Activated naive CD8-positive, alpha-beta T cell treated with anti-CD3 and anti-CD28 coated beads, Interleukin-2, amount 10 ng/mL, durations not matched to agents 7 days and 5 days (primary cell): Measurements from ENCODE around the gene ZHX3. TPM values are rescaled to one million over a fixed set of nuclear protein-coding genes. Genes with fewer than 3 reads are reported as not detected.

Experiments
- ATAC-seq: fragments of 150-1000 bp; cut with Tn5 transposase; one replicate; pipeline ENCODE4 v1.10.0; 2021; ENCODE audit warnings: low read depth, moderate library complexity
- POLR2A ChIA-PET: fragments of 350-600 bp; sonication (Branson Sonifier 250); formaldehyde crosslinking; loops from one replicate; lab custom pipeline; 2021; ENCODE audit warnings: antibody characterized with exemption; lab: Charles Lee
- DNase-seq: peaks from one replicate; pipeline ENCODE4 v3.0.0; 2021
- H3K27ac Mint-ChIP-seq: one replicate; pipeline ENCODE4 v1.8.0; 2022; ENCODE audit warnings: mild to moderate bottlenecking, mixed read lengths
- H3K27me3 Mint-ChIP-seq: one replicate; pipeline ENCODE4 v1.8.0; 2022; ENCODE audit warnings: mild to moderate bottlenecking, moderate library complexity, mixed read lengths
- H3K36me3 Mint-ChIP-seq: one replicate; pipeline ENCODE4 v1.8.0; 2021; ENCODE audit warnings: mild to moderate bottlenecking, mixed read lengths
- H3K4me1 Mint-ChIP-seq: one replicate; pipeline ENCODE4 v1.8.0; 2021; ENCODE audit warnings: mixed read lengths
- H3K4me3 Mint-ChIP-seq: one replicate; pipeline ENCODE4 v1.8.0; 2022; ENCODE audit warnings: mild to moderate bottlenecking, moderate library complexity, mixed read lengths
- H3K9me3 Mint-ChIP-seq: one replicate; pipeline ENCODE4 v1.8.0; 2021; ENCODE audit warnings: mixed read lengths
- total RNA-seq, 2 experiments: library from RNA; stranded (reverse); gene quantifications; one replicate each; pipeline ENCODE4 v1.2.3, GENCODE V29; 2021

ZHX3 gene
- total RNA-seq, 2 experiments from 2014 or later, result 12.3 to 17.1 TPM

GRCh38 chr20:41334443-41335421, 17.2 kb upstream of the ZHX3 start:
- Mint-ChIP-seq H3K36me3 (no peaks in the 10 kb centered on the region), H3K27ac (no peak overlapping the region), H3K4me1 (peaks cover 10% of the 10 kb centered on the region), H3K4me3 (no peak overlapping the region), H3K27me3 (peaks cover 9% of the 10 kb centered on the region), H3K9me3 (no peaks in the 10 kb centered on the region)
- POLR2A ChIA-PET, result no interaction called here
- DNase-seq (no peak), ATAC-seq (no peak)

GRCh38 chr20:41334036-41334435, 16.5 kb upstream of the ZHX3 start:
- POLR2A ChIA-PET, result no interaction called here
- Mint-ChIP-seq H3K27ac (no peak overlapping the region), H3K9me3 (no peaks in the 10 kb centered on the region), H3K27me3 (peaks cover 9% of the 10 kb centered on the region), H3K4me3 (no peak overlapping the region), H3K4me1 (peaks cover 17% of the 10 kb centered on the region), H3K36me3 (no peaks in the 10 kb centered on the region)
- ATAC-seq, result no peak
- no peak for DNase-seq

- DNase-seq (no peak), ATAC-seq (no peak)
- Mint-ChIP-seq H3K9me3 (no peaks in the 10 kb centered on the region), H3K36me3 (no peaks in the 10 kb centered on the region), H3K27ac (no peak overlapping the region), H3K27me3 (peaks cover 6% of the 10 kb centered on the region), H3K4me3 (no peak overlapping the region), H3K4me1 (peaks cover 20% of the 10 kb centered on the region)
- POLR2A ChIA-PET, result no interaction called here
These were observed 14.2 kb upstream of the ZHX3 start for GRCh38 chr20:41331731-41332130.

- no peak for DNase-seq
- H3K36me3 Mint-ChIP-seq, result no peaks in the 10 kb centered on the region
- H3K4me1 Mint-ChIP-seq, result peaks cover 20% of the 10 kb centered on the region
- POLR2A ChIA-PET, result no interaction called here
- no peak for ATAC-seq
- H3K9me3 Mint-ChIP-seq, result no peaks in the 10 kb centered on the region
- no peak overlapping the region for H3K27ac Mint-ChIP-seq
- H3K27me3 Mint-ChIP-seq, result peaks cover 3% of the 10 kb centered on the region
- H3K4me3 Mint-ChIP-seq, result no peak overlapping the region
These were observed 13.4 kb upstream of the ZHX3 start for GRCh38 chr20:41330941-41331340.

GRCh38 chr20:41330343-41330720, 12.8 kb upstream of the ZHX3 start:
- Mint-ChIP-seq H3K4me1 (peaks cover 18% of the 10 kb centered on the region), H3K4me3 (no peak overlapping the region), H3K27ac (peak overlapping the region; percentile 23), H3K9me3 (no peaks in the 10 kb centered on the region), H3K36me3 (no peaks in the 10 kb centered on the region), H3K27me3 (peaks cover 3% of the 10 kb centered on the region)
- DNase-seq, result no peak
- POLR2A ChIA-PET, result no interaction called here
- no peak for ATAC-seq

- H3K27ac Mint-ChIP-seq, result peak overlapping the region; percentile 86
- H3K4me3 Mint-ChIP-seq, result peak overlapping the region; percentile 62
- peaks cover 3% of the 10 kb centered on the region for H3K27me3 Mint-ChIP-seq
- ATAC-seq, result peak; percentile 100
- DNase-seq, result peak; percentile 62
- no peaks in the 10 kb centered on the region for H3K9me3 Mint-ChIP-seq
- POLR2A ChIA-PET, result interaction anchor here (0.8 to 1.2 kb wide), 3 partner anchors 87 to 190 kb away, joined by 3 to 5 read pairs (median 5); no protein-coding TSS in a partner anchor
- no peaks in the 10 kb centered on the region for H3K36me3 Mint-ChIP-seq
- H3K4me1 Mint-ChIP-seq, result peaks cover 18% of the 10 kb centered on the region
These were observed 12.2 kb upstream of the ZHX3 start for GRCh38 chr20:41329435-41330342.

- Mint-ChIP-seq H3K9me3 (no peaks in the 10 kb centered on the region), H3K36me3 (no peaks in the 10 kb centered on the region), H3K4me3 (no peak overlapping the region), H3K4me1 (peaks cover 18% of the 10 kb centered on the region), H3K27me3 (peaks cover 2% of the 10 kb centered on the region), H3K27ac (no peak overlapping the region)
- POLR2A ChIA-PET, result no interaction called here
- ATAC-seq, result no peak
- no peak for DNase-seq
These were observed 9.6 kb upstream of the ZHX3 start for GRCh38 chr20:41327178-41327577.

GRCh38 chr20:41320976-41321375, 3.4 kb upstream of the ZHX3 start:
- Mint-ChIP-seq H3K9me3 (no peaks in the 10 kb centered on the region), H3K4me1 (peaks cover 16% of the 10 kb centered on the region), H3K36me3 (peaks cover 1% of the 10 kb centered on the region), H3K27ac (no peak overlapping the region), H3K4me3 (no peak overlapping the region), H3K27me3 (peaks cover 4% of the 10 kb centered on the region)
- DNase-seq, result no peak
- POLR2A ChIA-PET, result no interaction called here
- ATAC-seq, result no peak

- H3K9me3 Mint-ChIP-seq, result no peaks in the 10 kb centered on the region
- POLR2A ChIA-PET, result no interaction called here
- DNase-seq (no peak), ATAC-seq (no peak)
- H3K4me1 Mint-ChIP-seq, result peaks cover 19% of the 10 kb centered on the region
- H3K4me3 Mint-ChIP-seq, result no peak overlapping the region
- no peak overlapping the region for H3K27ac Mint-ChIP-seq
- H3K27me3 Mint-ChIP-seq, result peaks cover 4% of the 10 kb centered on the region
- peaks cover 1% of the 10 kb centered on the region for H3K36me3 Mint-ChIP-seq
These were observed 2.9 kb upstream of the ZHX3 start for GRCh38 chr20:41320441-41320840.

GRCh38 chr20:41318271-41318649, 729 bp upstream of the ZHX3 start:
- POLR2A ChIA-PET, result interaction anchor here (2.0 kb wide), 1 partner anchor 181 kb away, joined by 8 read pairs; the partner anchor contains the start of gene PLCG1
- Mint-ChIP-seq H3K4me1 (peaks cover 22% of the 10 kb centered on the region), H3K9me3 (no peaks in the 10 kb centered on the region), H3K27me3 (peaks cover 4% of the 10 kb centered on the region), H3K36me3 (peaks cover 1% of the 10 kb centered on the region), H3K27ac (peak overlapping the region; percentile 27), H3K4me3 (peak overlapping the region; percentile 41)
- ATAC-seq (no peak), DNase-seq (no peak)

- Mint-ChIP-seq H3K4me1 (peaks cover 22% of the 10 kb centered on the region), H3K27ac (peak overlapping the region; percentile 85), H3K9me3 (no peaks in the 10 kb centered on the region), H3K27me3 (peaks cover 2% of the 10 kb centered on the region), H3K36me3 (peaks cover 1% of the 10 kb centered on the region), H3K4me3 (peak overlapping the region; percentile 87)
- DNase-seq (peak; percentile 79), ATAC-seq (peak; percentile 55)
- POLR2A ChIA-PET, result interaction anchor here (0.7 to 2.0 kb wide), 3 partner anchors 10 to 179 kb away, joined by 3 to 8 read pairs (median 5); partner anchors contain the start of gene PLCG1
These were observed 657 bp downstream of the ZHX3 start for GRCh38 chr20:41316602-41317545.

GRCh38 chr20:41316051-41316450, 1.5 kb downstream of the ZHX3 start:
- H3K9me3 Mint-ChIP-seq, result no peaks in the 10 kb centered on the region
- peaks cover 23% of the 10 kb centered on the region for H3K4me1 Mint-ChIP-seq
- ATAC-seq (no peak), DNase-seq (no peak)
- H3K27ac Mint-ChIP-seq, result no peak overlapping the region
- peaks cover 2% of the 10 kb centered on the region for H3K27me3 Mint-ChIP-seq
- POLR2A ChIA-PET, result interaction anchor here (1.1 kb wide), 1 partner anchor 10 kb away, joined by 5 read pairs; no protein-coding TSS in a partner anchor
- peak overlapping the region; percentile 87 for H3K4me3 Mint-ChIP-seq
- peaks cover 1% of the 10 kb centered on the region for H3K36me3 Mint-ChIP-seq
